ENCODE data around the gene ERC2.

DNA sequence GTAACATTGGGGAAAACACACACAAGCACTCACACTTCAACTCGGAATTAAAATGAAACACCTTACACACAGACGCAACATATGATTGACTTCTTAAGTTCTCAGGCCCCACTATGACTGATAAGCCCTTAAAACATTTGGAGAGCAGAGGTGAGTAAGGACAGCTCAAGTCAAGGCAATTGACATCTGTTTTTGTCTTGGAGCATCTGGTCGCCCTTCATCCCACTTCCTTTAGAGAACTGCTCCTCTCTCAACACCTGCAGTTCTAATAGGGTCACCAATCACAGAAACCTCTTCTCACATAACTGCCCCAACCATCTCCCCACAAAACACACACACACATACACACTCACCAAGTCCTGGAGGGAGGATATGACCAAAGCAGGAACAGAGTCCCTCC lies 43.4 kb downstream of the ERC2 start:
- no peak for TF ChIP-seq POLR2AphosphoS5 (IDR thresholded peaks at IDR 0.05; ENCODE audit: insufficient read depth, low read depth, low read length)
- TF ChIP-seq EZH2 (IDR thresholded peaks at IDR 0.05; ENCODE audit: borderline replicate concordance, low read depth, low read length, severe bottlenecking), result no peak
- TF ChIP-seq, protein P1, sequence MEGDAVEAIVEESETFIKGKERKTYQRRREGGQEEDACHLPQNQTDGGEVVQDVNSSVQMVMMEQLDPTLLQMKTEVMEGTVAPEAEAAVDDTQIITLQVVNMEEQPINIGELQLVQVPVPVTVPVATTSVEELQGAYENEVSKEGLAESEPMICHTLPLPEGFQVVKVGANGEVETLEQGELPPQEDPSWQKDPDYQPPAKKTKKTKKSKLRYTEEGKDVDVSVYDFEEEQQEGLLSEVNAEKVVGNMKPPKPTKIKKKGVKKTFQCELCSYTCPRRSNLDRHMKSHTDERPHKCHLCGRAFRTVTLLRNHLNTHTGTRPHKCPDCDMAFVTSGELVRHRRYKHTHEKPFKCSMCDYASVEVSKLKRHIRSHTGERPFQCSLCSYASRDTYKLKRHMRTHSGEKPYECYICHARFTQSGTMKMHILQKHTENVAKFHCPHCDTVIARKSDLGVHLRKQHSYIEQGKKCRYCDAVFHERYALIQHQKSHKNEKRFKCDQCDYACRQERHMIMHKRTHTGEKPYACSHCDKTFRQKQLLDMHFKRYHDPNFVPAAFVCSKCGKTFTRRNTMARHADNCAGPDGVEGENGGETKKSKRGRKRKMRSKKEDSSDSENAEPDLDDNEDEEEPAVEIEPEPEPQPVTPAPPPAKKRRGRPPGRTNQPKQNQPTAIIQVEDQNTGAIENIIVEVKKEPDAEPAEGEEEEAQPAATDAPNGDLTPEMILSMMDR (IDR thresholded peaks at IDR 0.05; ENCODE audit: extremely low read depth in 1 of 2, insufficient read depth in 1 of 2, low read depth in 1 of 2, low read length in 2 of 2), result no peak
- TF ChIP-seq FOS (IDR thresholded peaks at IDR 0.05; ENCODE audit: borderline replicate concordance, insufficient read depth, low read length), result no peak
- no peak for TF ChIP-seq GATA2 (IDR thresholded peaks at IDR 0.05; ENCODE audit: insufficient read depth, insufficient read length, low read depth, low read length)
